GM19043 (cell line): ENCODE data around the gene HAO2.
"Not testable (repeated sequence)": the region's sequence is repeated elsewhere in the genome, so short reads cannot be mapped to it uniquely, and the experiment has no call there.

Source experiments
- ATAC-seq: cut with Tn5 transposase; IDR thresholded peaks from one replicate; pipeline ENCODE4 v1.9.1; 2021; ENCODE audit warnings: low read depth; ENCODE audit not compliant: unreplicated experiment

Gene HAO2

DNA sequence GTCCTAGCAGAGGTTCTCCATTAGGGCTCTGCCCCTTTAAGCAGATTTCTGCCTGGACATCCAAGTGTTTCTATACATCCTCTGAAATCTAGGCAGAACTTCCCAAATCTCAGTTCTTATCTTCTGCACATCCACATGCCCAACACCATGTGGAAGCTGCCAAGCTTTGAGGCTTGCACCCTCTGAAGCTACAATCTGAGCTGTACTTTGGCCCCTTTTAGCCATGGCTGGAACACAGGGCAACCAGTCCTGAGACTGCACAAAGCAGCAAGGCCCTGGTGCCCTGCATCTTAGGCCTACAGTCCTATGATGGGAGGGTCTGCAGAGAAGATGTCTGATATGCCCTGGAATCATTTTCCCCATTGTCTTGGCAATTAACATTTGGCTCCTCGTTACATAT is 8.0 kb downstream of the HAO2 start:
- ATAC-seq, result no peak

DNA sequence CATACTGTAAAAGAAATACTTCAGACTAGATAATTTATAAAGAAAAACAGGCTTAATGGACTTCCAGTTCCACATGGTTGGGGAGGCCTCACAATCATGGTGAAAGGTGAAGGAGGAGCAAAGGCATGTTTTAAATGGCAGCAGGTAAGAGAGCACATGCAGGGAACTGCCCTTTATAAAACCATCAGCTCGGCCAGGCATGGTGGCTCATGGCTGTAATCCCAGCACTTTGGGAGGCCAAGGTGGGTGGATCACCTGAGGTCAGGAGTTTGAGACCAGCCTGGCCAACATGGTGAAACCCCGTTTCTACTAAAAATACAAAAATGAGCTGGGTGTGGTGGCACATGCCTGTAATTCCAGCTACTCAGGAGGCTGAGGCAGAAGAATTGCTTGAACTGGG is 9.0 kb downstream of the HAO2 start:
- ATAC-seq, result not testable (repeated sequence)

DNA sequence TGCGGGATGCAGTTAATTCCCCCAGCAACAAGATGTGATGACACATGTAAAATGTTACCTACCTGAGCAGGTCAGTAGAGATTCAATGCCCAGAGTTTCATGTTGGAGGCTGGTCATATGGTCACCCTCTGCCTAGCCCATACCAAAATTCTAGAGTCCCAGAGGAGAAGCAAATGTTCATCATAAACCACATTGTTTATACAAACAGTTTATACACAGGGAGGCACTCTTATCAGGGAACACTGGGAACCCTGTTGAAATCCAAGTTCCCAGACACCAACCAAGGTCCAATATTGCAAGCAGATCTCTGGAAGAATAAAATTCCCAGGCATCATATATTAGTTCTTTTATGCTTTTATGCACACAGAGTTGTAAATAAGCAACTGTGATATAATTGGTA is 10.5 kb downstream of the HAO2 start:
- ATAC-seq, result no peak

DNA sequence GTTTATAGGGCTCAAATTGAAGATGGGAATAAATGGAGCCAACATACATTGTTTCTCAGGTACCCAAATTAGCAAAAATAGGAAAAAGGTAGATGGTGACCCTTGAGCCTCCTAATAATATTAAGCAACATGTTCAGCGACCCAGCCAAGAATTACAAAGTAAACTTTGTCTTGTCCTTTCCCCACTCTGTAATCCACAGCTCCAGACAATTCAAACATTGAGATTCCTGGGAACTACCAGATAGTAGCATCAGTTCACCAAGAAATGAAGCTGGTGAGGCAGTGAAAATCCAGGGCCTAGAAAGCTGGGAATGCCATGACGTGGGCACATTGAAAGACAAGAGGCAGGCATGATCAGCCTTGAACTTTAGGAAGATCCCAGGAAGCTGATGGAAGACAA is 11.7 kb downstream of the HAO2 start:
- ATAC-seq, result no peak

DNA sequence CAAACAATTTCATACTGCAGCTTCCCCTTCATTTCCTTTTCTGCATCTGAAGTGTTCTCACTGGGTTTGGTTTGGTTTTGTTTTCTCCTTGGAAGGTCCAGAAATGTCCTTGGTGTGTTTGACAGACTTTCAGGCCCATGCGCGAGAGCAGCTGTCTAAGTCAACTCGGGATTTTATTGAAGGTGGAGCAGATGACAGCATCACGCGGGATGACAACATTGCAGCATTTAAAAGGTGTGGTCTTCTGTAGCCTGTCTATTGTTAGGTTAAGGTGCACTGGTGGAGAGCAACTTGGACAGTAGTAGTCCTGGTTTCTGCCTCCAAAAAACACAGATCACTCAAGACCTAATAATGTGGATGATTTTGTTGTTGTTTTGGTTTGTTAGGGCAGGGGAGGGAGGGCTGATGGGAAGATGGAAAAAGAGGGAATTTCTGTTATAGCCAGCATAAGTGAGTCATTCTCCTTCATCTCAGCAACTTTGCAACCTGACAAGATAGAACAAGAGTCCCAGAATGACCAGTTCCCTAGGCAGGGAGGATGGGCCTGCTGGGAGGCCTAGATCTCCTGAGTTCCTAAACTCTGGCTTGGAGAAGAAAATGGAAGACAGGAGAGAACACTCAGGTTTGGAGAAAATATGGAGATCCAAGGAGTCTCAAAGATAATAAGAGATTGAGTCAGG is 12.5 kb downstream of the HAO2 start:
- ATAC-seq, result no peak

DNA sequence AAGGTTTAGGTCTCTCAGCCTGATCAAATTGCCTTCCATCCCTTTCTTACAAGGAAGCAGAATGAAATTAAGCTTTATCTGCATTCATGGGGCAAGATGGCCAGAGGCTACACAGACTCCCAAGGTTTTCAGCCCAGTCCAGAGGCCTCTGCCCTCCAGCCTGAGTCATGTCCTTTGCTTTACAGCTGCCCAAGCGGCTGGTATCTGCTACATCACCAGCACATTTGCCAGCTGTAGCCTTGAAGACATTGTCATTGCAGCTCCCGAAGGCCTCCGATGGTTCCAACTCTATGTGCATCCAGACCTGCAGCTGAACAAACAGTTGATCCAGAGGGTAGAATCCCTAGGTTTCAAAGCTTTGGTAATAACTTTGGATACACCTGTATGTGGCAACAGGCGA is 16.0 kb downstream of the HAO2 start:
- ATAC-seq, result no peak

DNA sequence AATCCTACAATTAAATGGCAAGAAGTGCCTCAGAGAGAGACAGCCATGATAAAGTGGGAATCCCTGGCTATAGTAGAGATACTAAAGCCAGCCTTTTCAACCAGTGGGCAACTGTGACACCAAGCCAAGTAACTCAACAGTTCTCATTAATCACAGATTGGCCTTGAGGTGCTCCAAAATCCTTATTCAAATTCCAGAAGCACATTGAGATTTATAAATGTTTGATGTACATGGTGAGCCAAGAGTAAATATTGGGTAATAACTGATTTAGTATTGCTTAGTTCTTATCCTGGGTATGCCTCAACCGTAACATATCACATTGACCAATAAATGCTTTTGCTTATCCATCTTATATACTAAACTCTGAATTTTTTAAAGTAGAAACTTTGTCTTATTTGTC is 17.1 kb downstream of the HAO2 start:
- no peak for ATAC-seq

DNA sequence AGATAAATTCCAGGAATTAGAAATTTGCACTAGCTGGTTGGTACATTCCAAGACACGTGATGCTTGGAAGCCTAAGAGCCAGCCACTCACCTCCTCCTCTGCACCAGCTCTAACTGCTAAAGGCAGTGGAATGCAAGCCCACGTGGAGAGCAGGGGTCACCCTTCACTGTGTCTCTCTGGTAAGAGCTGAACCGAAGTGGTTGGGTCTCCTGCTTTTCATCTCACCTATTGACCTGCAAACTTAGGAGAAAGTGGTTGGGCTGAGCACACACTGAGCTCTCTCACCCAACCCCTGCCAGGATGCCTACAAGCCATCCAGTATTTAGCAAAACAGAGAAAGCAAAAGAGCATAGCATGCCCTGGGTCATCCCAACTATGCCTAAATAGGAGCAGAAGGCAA is 19.3 kb downstream of the HAO2 start:
- no peak for ATAC-seq

DNA sequence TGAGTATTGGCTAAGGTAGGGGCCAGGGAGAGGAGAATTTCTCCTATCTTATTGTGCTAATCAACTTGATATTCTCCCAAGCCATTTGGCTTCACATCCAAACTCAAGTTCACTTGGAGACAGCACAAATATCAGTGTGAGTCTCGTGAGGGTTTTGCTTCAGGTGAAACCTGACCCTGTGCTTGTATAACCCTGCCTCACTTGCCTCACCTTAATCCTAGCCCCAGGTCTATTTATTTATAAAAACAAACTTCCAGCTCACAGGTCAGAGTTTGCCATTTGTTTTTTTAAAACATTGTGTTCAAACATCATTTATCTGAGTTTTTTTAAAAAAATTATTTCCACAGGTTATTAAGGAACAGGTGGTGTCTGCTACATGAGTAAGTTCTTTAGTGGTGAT is 19.9 kb downstream of the HAO2 start:
- no peak for ATAC-seq

DNA sequence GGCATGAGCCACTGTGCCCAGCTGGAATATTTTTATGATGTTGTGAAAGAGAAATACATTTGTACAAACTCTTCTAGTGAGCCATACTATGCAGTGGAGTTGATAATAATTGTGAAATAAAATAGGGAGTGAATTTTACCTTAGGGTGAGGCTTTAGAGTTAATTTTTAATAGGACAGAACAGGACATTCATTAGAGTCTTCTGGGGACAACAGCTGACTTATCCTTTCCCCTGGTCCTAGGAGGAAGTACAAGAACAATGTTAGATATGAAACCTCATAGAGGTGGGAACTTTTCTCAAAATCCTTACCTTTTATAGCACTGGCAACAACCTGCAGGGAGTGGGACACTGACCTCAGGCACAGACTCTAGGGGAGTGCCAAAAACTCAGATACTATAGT is 21.9 kb downstream of the HAO2 start:
- ATAC-seq, result no peak

DNA sequence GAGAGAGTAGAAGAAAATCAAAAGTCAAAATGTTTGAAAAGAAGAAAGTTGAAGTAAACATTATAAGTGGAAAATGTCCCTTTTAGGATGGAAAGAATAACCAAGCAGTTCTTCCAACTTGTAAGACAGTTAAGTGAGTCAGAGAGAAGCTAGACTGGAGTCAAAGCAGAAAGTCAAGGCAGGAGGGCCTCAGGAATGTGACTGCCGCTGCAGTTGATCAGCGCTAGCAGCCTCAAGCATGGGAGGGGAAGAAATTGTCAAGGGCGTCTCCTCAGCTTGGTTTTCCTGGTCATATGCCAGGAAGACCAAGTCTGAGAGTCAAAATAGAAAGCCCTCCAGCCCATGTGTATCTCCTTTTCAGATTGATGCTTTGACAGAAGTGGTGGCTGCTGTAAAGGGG is 23.2 kb downstream of the HAO2 start:
- no peak for ATAC-seq

DNA sequence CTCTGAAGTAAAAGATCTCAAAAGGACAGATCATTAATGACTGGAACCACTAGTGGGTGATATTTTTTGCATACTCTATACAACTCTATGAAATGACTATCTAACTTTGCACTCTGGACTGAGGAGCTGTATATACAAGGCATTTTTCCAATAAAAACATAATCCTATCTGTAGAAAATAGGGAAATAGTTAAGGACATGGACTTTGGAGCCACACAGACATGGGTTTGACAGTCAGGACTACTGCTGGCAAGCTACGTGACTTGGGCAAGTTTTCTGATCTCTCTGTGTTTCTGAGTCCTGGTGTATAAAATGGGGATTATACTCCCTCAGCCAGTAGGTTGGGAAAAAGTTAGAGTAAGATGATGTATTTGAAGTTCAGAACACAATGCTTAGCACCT is 25.5 kb downstream of the HAO2 start:
- no peak for ATAC-seq

DNA sequence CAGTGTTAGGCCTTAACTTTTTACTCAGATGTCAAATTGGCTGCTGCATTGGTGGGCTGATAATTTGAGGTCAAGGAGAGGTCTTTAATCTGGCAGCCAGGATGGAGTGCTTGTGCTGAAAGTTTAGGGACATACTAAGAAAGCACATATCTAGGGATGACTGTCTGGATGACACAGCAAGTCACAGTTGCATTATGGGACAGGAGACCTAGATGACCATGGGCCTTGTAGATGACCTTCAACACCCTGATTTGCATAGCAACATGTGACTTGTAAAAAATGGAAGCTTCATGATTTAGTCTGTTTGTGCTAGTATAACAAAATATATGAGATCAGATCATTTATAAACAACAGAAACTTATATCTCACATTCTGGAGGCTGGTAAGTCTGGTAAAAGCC is 28.4 kb downstream of the HAO2 start:
- ATAC-seq, result no peak

DNA sequence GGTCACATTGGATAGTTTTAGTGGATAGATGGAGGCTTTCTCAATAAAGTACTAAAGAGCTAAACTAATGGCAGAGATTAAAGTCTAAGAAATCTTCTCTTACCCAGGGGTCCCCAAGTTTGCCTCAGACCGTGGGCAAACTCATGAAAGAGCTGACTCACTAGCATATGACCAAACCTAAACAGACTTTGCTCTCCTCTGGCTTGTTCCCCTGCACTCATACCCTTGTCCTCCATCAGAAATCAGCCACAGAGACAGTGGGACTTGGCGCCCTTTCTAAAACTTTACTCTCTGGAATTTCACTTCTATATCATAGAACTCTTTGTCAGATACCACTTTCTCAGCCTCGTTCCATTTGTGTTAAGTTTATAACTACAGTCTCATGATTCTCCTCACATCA is 29.4 kb downstream of the HAO2 start:
- ATAC-seq, result no peak

DNA sequence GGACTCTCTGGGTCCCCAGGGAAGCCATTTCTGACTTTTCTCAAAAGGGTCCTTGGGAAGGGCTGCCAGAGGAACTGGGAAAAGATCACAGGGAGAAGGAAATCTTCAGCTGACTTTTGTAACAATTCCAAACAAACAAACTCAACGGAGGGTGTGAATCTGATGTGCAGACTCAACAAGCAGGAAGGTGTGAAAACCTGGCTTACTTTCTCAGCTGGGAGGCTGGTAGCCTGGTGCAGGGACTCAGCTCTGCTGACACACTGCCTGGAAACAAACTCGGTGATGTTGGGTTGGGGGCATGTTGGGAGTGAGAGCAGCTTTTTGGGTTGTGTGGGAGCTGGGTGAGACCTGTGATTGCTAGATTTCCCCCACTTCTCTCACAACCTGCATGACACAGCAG is 36.2 kb downstream of the HAO2 start:
- no peak for ATAC-seq

DNA sequence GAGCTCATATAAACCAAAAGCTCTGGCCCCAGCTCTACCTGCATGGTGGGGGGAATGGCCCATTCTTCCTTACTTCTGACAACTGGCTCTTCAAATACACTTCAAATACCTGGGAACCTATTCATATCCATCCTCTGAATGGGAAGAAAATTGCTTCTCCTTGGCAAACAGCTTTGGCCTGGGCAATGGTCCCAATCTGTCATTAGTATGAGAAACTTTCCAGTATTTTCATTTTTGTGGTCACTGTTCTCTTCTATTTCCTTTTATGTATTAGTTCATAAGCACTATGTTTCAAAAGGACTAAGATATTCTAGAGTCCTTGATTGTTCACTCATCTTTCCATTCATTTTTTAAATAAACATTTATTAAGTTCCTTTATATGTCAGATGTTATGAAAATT is 41.1 kb downstream of the HAO2 start:
- ATAC-seq, result no peak

DNA sequence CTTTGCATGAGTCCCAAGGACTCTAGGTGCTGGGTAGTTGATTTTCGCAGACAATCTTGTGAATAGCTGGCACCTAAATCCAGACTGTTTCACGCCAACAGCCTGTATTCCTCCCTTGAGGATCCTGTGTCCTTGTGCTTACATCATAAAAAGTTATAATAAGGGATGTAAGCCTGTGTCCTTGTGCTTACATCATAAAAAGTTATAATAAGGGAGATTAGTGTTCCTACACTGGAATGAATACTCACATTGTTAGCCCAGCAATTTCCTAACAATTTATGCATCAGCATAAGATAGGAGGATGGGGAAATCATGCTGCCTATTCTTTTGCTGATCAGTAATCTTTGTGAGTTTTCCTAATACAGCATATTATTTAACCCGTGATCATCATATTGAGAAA is 42.4 kb downstream of the HAO2 start:
- no peak for ATAC-seq

DNA sequence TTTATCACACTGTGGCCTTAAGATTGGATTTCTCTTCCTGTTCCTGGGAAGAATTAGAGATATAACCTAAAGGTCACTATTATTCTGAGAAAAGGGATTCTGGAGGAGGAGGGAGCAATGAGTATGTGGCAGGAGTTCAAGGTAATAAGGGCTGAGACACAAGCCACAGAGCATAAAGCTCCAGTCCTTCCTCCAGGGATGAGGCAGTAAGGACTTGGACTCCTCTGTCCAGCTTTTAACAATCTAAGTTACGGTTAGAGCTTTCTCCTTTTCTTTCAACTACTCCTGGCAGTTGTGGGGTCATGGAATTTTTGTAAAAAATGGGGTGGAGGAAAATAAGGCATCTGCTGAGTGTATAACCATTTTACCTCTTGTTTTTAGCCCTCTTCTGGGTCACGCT is 46.4 kb downstream of the HAO2 start, which contains the start of gene HSD3B2:
TSS of gene HSD3B2 (plus strand) at position 201 of the 400 bp plus-strand sequence. CDS start 270 bp downstream, outside the sequence.
- no peak for ATAC-seq

DNA sequence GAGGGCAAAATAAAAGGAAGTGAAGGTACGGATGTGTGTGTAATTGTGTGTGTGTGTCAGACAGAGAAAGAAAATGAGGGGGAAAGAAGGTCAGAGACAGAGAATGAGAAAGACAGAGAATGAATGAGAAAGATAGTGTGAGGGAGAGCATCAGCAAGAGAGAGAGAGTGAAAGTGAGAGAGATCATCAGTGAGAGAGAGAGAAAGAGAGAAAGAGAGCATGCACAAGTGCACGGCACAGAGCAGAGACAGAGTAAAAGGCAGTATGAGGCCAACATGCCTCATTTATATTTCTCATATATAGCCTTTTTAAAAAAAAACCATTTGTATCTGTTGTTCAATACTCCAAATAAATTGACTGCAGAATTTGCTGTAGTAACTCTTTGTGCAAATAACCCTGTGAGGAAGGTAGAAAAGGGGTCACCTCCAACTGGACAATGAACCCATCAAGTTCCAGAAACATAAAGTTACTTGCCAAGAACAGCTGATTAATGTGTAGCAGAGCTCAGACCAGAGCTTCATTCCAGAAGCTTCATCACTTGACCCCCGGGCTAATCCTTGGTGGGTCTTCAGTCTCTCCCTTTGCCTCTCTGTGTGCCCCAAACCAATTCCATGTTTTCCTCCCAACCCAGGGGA is 47.5 kb downstream of the HAO2 start:
- ATAC-seq, result no peak

DNA sequence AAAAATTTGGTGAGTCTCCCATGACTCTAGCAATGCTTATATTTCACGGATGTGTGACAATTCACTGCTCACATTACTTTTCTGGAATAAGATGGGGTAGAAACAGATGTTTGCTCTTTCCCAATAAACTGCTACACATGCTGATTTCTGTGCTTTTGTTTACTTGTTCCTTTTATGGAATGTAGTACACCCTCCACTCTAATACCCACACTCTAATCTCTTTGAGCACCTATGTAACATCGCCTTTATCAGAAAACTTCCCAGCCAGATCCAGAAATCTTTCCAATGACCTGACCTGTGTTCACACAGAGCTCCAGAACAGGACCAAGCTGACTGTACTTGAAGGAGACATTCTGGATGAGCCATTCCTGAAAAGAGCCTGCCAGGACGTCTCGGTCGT is 50.5 kb downstream of the HAO2 start:
- no peak for ATAC-seq

DNA sequence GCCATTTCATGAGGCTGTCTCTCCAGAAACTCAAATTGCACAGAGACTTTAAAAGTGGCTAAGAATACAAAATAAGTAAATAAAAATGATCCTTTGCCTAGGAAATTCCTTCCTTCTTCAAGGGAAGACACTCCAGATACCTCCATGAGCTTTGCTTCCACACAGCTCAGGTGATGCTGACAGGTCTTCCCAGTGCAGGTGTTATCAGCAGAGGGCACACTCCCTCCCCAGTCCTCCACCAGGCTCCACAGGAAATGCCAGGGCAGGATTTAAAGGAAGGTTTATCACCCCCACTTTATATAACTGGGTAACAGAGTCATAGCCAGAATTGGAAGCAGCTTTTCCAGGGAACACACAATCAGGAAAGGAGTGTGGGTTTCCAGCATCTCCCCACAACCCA is 52.1 kb downstream of the HAO2 start:
- ATAC-seq, result no peak

DNA sequence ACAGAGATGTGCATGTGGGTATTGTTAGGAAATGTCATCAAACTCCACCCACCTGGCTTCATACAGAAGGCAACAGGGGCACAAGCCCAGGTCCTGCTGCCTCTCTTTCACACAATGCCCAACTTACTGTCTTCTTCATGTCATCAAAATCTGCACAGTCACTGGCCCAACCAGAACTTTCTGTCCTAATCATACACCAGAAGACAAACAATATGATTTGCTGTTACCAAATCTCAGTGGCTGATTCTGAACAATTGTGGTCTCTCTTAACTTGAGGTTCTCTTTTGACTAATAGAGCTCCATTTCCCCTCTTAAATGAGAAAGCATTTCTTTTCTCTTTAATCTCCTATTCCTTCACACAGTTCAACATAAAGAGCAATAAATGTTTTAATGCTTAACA is 54.0 kb downstream of the HAO2 start:
- no peak for ATAC-seq

DNA sequence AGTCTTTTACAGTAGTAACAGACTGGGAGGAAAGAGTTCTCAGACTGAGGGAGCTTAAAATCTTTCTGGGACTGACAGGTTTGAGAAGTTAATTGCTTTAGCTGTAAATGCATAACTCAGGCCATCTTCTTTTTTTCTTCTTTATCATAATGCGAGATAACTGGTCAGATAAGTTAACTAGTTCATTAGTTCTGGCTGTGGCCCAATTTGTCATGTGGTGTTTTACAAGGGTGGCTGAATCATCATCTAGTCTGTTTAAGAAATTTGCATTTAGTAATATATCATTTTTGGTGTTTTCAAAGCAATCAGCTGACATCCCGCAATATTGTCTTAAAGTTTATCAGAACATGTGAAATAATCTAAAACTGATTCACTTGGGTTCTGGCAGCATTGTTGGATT is 60.4 kb downstream of the HAO2 start:
- no peak for ATAC-seq
